WTC11 (cell line): ENCODE measurements around the gene CD72.

Source experiments
- ATF2 ChIP-seq: sonication (generic); formaldehyde crosslinking; IDR thresholded peaks from 2 replicates; pipeline ENCODE4 v1.8.1; 2022; ENCODE audit warnings: low read depth, missing genetic modification reagents, borderline replicate concordance
- CTCF ChIP-seq: fragments of 200-600 bp; IDR thresholded peaks from 2 replicates; pipeline ENCODE4 v1.8.0; 2022; ENCODE audit warnings: antibody characterized with exemption
- TF ChIP-seq, protein P1 (sequence below): fragments of 250-450 bp; sonication (Bioruptor Pico); IDR thresholded peaks from 2 replicates; pipeline ENCODE4 v1.9.0; 2021; ENCODE audit warnings: mild to moderate bottlenecking, borderline replicate concordance

GRCh38 chr9:35563791-35564197, 54.4 kb downstream of the CD72 start:
- TF ChIP-seq, protein P1, sequence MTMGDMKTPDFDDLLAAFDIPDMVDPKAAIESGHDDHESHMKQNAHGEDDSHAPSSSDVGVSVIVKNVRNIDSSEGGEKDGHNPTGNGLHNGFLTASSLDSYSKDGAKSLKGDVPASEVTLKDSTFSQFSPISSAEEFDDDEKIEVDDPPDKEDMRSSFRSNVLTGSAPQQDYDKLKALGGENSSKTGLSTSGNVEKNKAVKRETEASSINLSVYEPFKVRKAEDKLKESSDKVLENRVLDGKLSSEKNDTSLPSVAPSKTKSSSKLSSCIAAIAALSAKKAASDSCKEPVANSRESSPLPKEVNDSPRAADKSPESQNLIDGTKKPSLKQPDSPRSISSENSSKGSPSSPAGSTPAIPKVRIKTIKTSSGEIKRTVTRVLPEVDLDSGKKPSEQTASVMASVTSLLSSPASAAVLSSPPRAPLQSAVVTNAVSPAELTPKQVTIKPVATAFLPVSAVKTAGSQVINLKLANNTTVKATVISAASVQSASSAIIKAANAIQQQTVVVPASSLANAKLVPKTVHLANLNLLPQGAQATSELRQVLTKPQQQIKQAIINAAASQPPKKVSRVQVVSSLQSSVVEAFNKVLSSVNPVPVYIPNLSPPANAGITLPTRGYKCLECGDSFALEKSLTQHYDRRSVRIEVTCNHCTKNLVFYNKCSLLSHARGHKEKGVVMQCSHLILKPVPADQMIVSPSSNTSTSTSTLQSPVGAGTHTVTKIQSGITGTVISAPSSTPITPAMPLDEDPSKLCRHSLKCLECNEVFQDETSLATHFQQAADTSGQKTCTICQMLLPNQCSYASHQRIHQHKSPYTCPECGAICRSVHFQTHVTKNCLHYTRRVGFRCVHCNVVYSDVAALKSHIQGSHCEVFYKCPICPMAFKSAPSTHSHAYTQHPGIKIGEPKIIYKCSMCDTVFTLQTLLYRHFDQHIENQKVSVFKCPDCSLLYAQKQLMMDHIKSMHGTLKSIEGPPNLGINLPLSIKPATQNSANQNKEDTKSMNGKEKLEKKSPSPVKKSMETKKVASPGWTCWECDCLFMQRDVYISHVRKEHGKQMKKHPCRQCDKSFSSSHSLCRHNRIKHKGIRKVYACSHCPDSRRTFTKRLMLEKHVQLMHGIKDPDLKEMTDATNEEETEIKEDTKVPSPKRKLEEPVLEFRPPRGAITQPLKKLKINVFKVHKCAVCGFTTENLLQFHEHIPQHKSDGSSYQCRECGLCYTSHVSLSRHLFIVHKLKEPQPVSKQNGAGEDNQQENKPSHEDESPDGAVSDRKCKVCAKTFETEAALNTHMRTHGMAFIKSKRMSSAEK (CRISPR knock-in tag) = no peak
- TF ChIP-seq CTCF (no peak), ATF2 (CRISPR knock-in tag) (no peak)
